ENCODE results near the gene NPHP3.
"Not testable (repeated sequence)": the region's sequence is repeated elsewhere in the genome, so short reads cannot be mapped to it uniquely, and the experiment has no call there.

NPHP3 gene

GRCh38 chr3:132641837-132642538 lies 80.2 kb downstream of the NPHP3 start:
- DNase-seq = peak; percentile 8

GRCh38 chr3:132641427-132641826 lies 80.8 kb downstream of the NPHP3 start:
- not testable (repeated sequence) for DNase-seq

GRCh38 chr3:132638706-132639105 lies 83.5 kb downstream of the NPHP3 start:
- DNase-seq = no peak

- no peak for DNase-seq
These were observed 84.6 kb downstream of the NPHP3 start for GRCh38 chr3:132637590-132637989.

GRCh38 chr3:132635052-132635451 lies 87.2 kb downstream of the NPHP3 start:
- no peak for DNase-seq

Data from NCI-H2171 (cell line).